GM12878 (cell line): ENCODE data around the gene PLB1. TPM values are rescaled to one million over a fixed set of nuclear protein-coding genes. Genes with fewer than 3 reads are reported as not detected.

Experiments
- ATAC-seq: fragments of 200-7000 bp; cut with Tn5 transposase; 3 replicates; pipeline ENCODE4 v1.9.1; 2020; ENCODE audit warnings: mild to moderate bottlenecking, moderate library complexity
- BruUV-seq: library from RNA; stranded (reverse); fragments of 400-500 nt; replicated peaks from 2 replicates; lab custom pipeline; 2021; lab: Mats Ljungman, UMichigan
- CTCF ChIA-PET: fragments of 300-600 bp; sonication (Branson Sonifier 250); formaldehyde crosslinking; extraction: SDS; loops from one replicate; lab custom pipeline; 2021; ENCODE audit warnings: inconsistent platforms; lab: Yijun Ruan, JAX
- POLR2A ChIA-PET: fragments of 350-600 bp; formaldehyde crosslinking; extraction: SDS; loops from one replicate; lab custom pipeline; 2021; ENCODE audit warnings: inconsistent platforms; lab: Charles Lee
- RAD21 ChIA-PET: fragments of 300-600 bp; sonication (Branson Sonifier 250); formaldehyde crosslinking; loops from one replicate; lab custom pipeline; 2023; ENCODE audit warnings: antibody characterized with exemption; ENCODE audit not compliant: unreplicated experiment; lab: Charles Lee
- SMC1A ChIA-PET: fragments of 300-600 bp; sonication (Branson Sonifier 250); formaldehyde crosslinking; loops from one replicate; lab custom pipeline; 2023; ENCODE audit not compliant: unreplicated experiment, uncharacterized antibody; lab: Charles Lee
- DNase-seq: peaks from one replicate; pipeline ENCODE4 v3.0.0-alpha.2; 2011; ENCODE audit warnings: low read depth, low spot score
- FAIRE-seq: peaks from 3 replicates; lab custom pipeline; 2011; peaks lifted over from hg19 to GRCh38; lab: Jason Lieb, UNC
- H2AFZ ChIP-seq: 2 replicates; pipeline ENCODE4 v1.6.0; 2011; ENCODE audit warnings: low read depth, low read length, control low read depth; ENCODE audit not compliant: control insufficient read depth
- H3K27ac ChIP-seq: 2 replicates; pipeline ENCODE4 v1.5.1; 2011; ENCODE audit warnings: control low read depth; ENCODE audit not compliant: control insufficient read depth, insufficient read depth
- H3K27me3 ChIP-seq, 2 experiments: replicated peaks in 1 of 2; 2 replicates each; pipeline versions ENCODE4 v1.6.0 to v1.6.1; 2011; ENCODE audit warnings: low read length in 1 of 2; ENCODE audit not compliant: control insufficient read depth in 2 of 2, insufficient read depth in 2 of 2
- H3K36me3 ChIP-seq, 2 experiments: 2 replicates each; pipeline ENCODE4 v1.5.1; 2011; ENCODE audit warnings: low read length in 1 of 2; ENCODE audit not compliant: control insufficient read depth in 2 of 2, insufficient read depth in 2 of 2
- H3K4me1 ChIP-seq: 2 replicates; pipeline ENCODE4 v1.6.1; 2011; ENCODE audit warnings: mild to moderate bottlenecking, low read length, moderate library complexity, mixed read lengths; ENCODE audit not compliant: control insufficient read depth, insufficient read depth
- H3K4me2 ChIP-seq: 2 replicates; pipeline ENCODE4 v1.6.0; 2011; ENCODE audit warnings: control low read depth; ENCODE audit not compliant: control insufficient read depth, insufficient read depth
- H3K4me3 ChIP-seq: fragments of 200-600 bp; sonication (generic); 2 replicates; pipeline ENCODE4 v1.5.1; 2016
- H3K79me2 ChIP-seq: 2 replicates; pipeline ENCODE4 v1.6.0; 2011; ENCODE audit warnings: low read length; ENCODE audit not compliant: control insufficient read depth, insufficient read depth
- H3K9ac ChIP-seq: 2 replicates; pipeline ENCODE4 v1.8.0; 2011; ENCODE audit warnings: low read length, control low read depth, mixed read lengths; ENCODE audit not compliant: control insufficient read depth, insufficient read depth
- H3K9me3 ChIP-seq: replicated peaks from 3 replicates; pipeline ENCODE4 v1.5.1; 2011; ENCODE audit warnings: mild to moderate bottlenecking, low read length; ENCODE audit not compliant: control insufficient read depth, insufficient read depth
- H4K20me1 ChIP-seq: 2 replicates; pipeline ENCODE4 v1.6.0; 2011; ENCODE audit not compliant: control insufficient read depth, insufficient read depth
- BCL3 ChIP-seq: IDR thresholded peaks from 2 replicates; pipeline ENCODE4 v1.6.1; 2011; ENCODE audit warnings: borderline replicate concordance, low read depth, mild to moderate bottlenecking, moderate library complexity, low read length; ENCODE audit not compliant: insufficient read depth, poor library complexity, severe bottlenecking
- E2F8 ChIP-seq: fragments of 450-650 bp; IDR thresholded peaks from 2 replicates; pipeline ENCODE4 v1.6.1; 2018; ENCODE audit warnings: mild to moderate bottlenecking, low read depth, moderate library complexity; ENCODE audit not compliant: partially characterized antibody
- HCFC1 ChIP-seq: fragments of 150-350 bp; IDR thresholded peaks from 2 replicates; pipeline ENCODE4 v1.6.1; 2014; ENCODE audit warnings: low read length
- JUND ChIP-seq: IDR thresholded peaks from 2 replicates; pipeline ENCODE4 v1.6.1; 2012; ENCODE audit warnings: low read depth, mild to moderate bottlenecking, low read length, improper control_type of control experiment, moderate library complexity
- MEF2A ChIP-seq: IDR thresholded peaks from 2 replicates; pipeline ENCODE4 v1.6.1; 2011; ENCODE audit warnings: low read depth, mild to moderate bottlenecking, low read length, moderate library complexity; ENCODE audit not compliant: insufficient read depth
- PAX5 ChIP-seq: IDR thresholded peaks from 2 replicates; pipeline ENCODE4 v1.6.1; 2011; ENCODE audit warnings: low read depth, low read length, borderline replicate concordance
- STAT1 ChIP-seq: fragments of 450-650 bp; conservative IDR thresholded peaks from 2 replicates; pipeline ENCODE4 v1.6.1; 2014; ENCODE audit warnings: antibody characterized with exemption, mild to moderate bottlenecking
- ZZZ3 ChIP-seq: IDR thresholded peaks from 2 replicates; pipeline ENCODE4 v1.6.1; 2011; ENCODE audit warnings: low read depth; ENCODE audit not compliant: control insufficient read depth, insufficient read length
- WGBS: methylation state at CpG from one replicate; pipeline ENCODE4 v1.1.6; 2016; ENCODE audit warnings: low lambda C conversion rate; ENCODE audit not compliant: insufficient replicate concordance, insufficient coverage; ENCODE audit errors: missing lambda C conversion rate; 5-methylcytosine and 5-hydroxymethylcytosine counted together
- in situ Hi-C: fragments of 300-500 bp; cut with MboI; formaldehyde crosslinking; loops from 9 replicates; pipeline ENCODE4 v1.14.3; 2018; ENCODE audit warnings: mixed read lengths
- intact Hi-C: fragments of 100-400 bp; cut with micrococcal nuclease; formaldehyde crosslinking; loops from one replicate; pipeline ENCODE4 v1.14.2; 2022; ENCODE audit not compliant: unreplicated experiment
- polyA plus RNA-seq, 11 experiments: library from polyadenylated mRNA; depleted of rRNA in 4 of 11; unstranded in 6 of 11; stranded (reverse) in 5 of 11; fragments of >200 nt; fragmentation: Nextera tagmentation in 4 of 11; fragmentation: Illumina TruSeq in 1 of 11; extraction: Ambion mirVana in 4 of 11; extraction: Trizol in 1 of 11; gene quantifications; 1 replicate in 1 of 11; 2 replicates in 10 of 11; pipeline versions ENCODE4 v1.2.1 to v1.2.3, GENCODE V29; 2011 to 2016; ENCODE audit warnings: inconsistent platforms in 2 of 11, missing spikeins in 2 of 11, low read depth in 1 of 11
- total RNA-seq, 4 experiments: library from RNA; depleted of rRNA in 3 of 4; stranded (reverse); fragments of >200 nt in 3 of 4; fragmentation: Illumina TruSeq in 1 of 4; extraction: Trizol in 1 of 4; gene quantifications; 2 replicates each; pipeline versions ENCODE4 v1.2.1 to v1.2.3, GENCODE V29; 2013 to 2021

The PLB1 gene
- total and polyA plus RNA-seq, 10 of the 15 experiments (the other 5 are each of a cell fraction or from before 2014, with no cell fraction given) = 0.03 to 0.49 (median 0.28) TPM

GRCh38 chr2:28558158-28558820, 62.4 kb downstream of the PLB1 start:
- Histone ChIP-seq H2AFZ (no peak overlapping the region), H3K4me3 (no peak overlapping the region), H3K36me3 (no peaks in the 10 kb centered on the region), H3K9ac (no peak overlapping the region), H3K27me3 (no peaks in the 10 kb centered on the region)
- FAIRE-seq (no peak), DNase-seq (no peak)
- SMC1A ChIA-PET = no interaction called here
- no TSS peak for BruUV-seq
- CTCF ChIA-PET = interaction anchor here (0.6 to 1.7 kb wide), 3 partner anchors 8 to 1366 kb away, joined by 3 to 5 read pairs (median 5); no protein-coding TSS in a partner anchor
- RAD21 ChIA-PET = interaction anchor here (1.0 kb wide), 1 partner anchor 36 kb away, joined by 4 read pairs; no protein-coding TSS in a partner anchor
- POLR2A ChIA-PET = no interaction called here
- 57% methylated on average over 5 of the region's 5 CpGs for WGBS
- intact Hi-C loops = no loop called here
- TF ChIP-seq PAX5 (no peak), ZZZ3 (no peak), BCL3 (no peak), JUND (no peak), HCFC1 (no peak), STAT1 (no peak), E2F8 (no peak), MEF2A (no peak)
- TF ChIP-seq, all 136 proteins: peak for 0
- no peak overlapping the region for H3K27ac ChIP-seq
- no peaks in the 10 kb centered on the region for H3K79me2 ChIP-seq
- no peaks in the 10 kb centered on the region for H3K4me1 ChIP-seq
- H4K20me1 ChIP-seq = no peaks in the 10 kb centered on the region
- no peak for ATAC-seq
- H3K9me3 ChIP-seq = no peaks in the 10 kb centered on the region
- H3K4me2 ChIP-seq = no peak overlapping the region
- in situ Hi-C loops = no loop called here
